ENCODE results near the gene MMRN2. TPM values are rescaled to one million over a fixed set of nuclear protein-coding genes. Genes with fewer than 3 reads are reported as not detected.

The MMRN2 gene
- total and polyA plus RNA-seq, 2 of the 8 experiments (the other 6 are each of a cell fraction or from before 2014, with no cell fraction given), result 1.2 TPM

DNA sequence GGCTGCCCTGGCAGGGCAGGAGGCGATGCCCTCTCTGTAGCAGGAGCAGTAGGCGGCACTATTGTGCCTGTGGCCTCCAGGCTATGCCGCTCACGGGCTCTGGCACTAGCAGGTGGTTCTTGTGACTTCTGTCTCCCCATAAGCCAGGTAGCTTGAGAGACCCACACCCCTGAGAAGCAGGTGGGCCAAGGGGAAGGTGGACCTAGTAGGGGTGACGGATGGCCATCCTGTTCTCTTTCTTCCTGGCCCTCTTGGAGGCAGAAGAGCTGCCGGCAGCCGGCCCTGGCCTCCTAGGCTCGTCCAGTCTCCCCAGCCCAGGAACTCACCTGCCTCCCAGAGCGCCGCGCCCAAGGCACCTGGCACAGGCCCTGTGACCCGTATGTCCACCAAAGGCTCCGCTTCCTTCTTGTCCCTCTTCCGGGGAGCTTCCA is 15.4 kb downstream of the MMRN2 start (continued):
- TF ChIP-seq CHD7 (IDR thresholded peaks at IDR 0.05; ENCODE audit: insufficient replicate concordance, low read length), result no peak
- TF ChIP-seq POU5F1 (IDR thresholded peaks at IDR 0.05; ENCODE audit: low read depth, low read length), result no peak
- no peak for TF ChIP-seq TEAD4 (IDR thresholded peaks at IDR 0.05; ENCODE audit: low read depth, low read length)
- TF ChIP-seq BCL11A (IDR thresholded peaks at IDR 0.05; ENCODE audit: low read depth in 2 of 2, low read length in 2 of 2), result no peak
